Measurements from ENCODE around the gene RTCB.

Gene RTCB

DNA sequence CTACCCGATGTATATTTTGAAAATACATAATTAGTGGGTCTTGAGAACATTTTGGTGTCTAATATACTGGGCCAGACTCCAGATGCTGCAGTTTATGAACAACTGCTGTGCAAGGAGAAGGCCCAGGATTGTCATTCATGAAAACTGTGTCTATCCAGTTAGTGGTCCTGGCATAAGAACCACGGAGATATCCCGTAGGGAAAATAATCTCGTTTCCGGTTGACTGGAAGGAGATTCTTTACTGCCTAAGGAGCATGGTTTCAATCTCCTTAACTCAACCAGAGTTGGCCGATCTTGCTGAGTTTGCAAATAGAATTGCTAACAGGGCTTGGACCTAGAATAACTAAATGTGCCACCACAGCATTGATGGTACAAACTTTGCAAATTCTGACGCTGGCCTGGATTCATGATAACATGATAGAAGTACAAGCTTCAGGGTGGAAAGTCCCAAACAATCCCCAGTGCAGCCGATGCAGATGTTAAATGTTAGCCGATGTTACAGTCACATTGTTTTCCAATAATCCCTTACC lies 4.6 kb upstream of the RTCB start:
- no peak for TF ChIP-seq CTCF (IDR thresholded peaks at IDR 0.05; ENCODE audit: unreplicated experiment in 3 of 3)
- Mint-ChIP-seq H3K4me1 (peaks cover 13% of the 10 kb centered on the region), H3K27me3 (ENCODE audit: low read depth) (peaks cover 43% of the 10 kb centered on the region), H3K36me3 (ENCODE audit: low read depth) (no peaks in the 10 kb centered on the region), H3K4me3 (no peak overlapping the region), H3K9me3 (no peaks in the 10 kb centered on the region), H3K27ac (no peak overlapping the region)

DNA sequence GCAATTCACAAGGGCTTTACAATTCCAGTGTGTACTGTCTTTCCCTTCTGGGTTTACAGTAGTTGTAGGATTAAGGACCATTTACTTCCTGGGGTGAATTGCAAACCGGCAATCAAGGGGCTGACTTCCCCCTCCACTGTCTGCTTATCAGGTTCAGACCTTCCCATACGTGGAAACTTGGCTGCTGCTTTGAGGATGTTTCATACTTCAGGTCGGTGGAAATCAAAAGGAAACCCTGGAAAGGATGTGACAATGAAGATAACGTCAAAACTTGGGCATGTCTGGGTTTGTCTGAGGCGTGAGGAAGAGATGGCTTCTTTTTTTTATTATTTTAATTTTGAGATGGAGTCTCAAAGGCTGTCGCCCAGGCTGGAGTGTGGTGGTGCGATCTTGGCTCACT lies 2.1 kb upstream of the RTCB start:
- Mint-ChIP-seq H3K27me3 (ENCODE audit: low read depth) (peaks cover 25% of the 10 kb centered on the region), H3K36me3 (ENCODE audit: low read depth) (no peaks in the 10 kb centered on the region), H3K4me1 (peaks cover 30% of the 10 kb centered on the region), H3K9me3 (no peaks in the 10 kb centered on the region), H3K27ac (no peak overlapping the region), H3K4me3 (peak overlapping the region in 1 of 3 experiments; percentile 24)
- TF ChIP-seq CTCF (IDR thresholded peaks at IDR 0.05; ENCODE audit: unreplicated experiment in 3 of 3): no peak

DNA sequence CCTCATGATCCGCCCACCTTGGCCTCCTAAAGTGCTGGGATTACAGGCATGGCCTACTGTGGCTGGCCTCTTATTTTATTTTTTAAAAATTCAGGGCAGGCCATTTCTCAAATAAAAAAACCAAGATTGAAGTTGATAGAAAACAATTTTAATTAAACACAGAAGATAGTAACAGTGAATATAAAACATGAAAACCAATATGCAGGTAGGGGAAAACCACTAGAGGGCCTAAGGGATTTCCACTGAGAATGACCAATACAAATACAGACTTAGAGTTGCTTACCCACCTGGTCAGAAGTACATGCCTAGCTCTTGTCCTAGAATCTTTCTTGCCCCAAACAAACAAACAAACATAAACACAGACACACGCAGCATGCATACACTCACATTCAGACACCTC lies 1.7 kb upstream of the RTCB start:
- H3K4me1 Mint-ChIP-seq: peaks cover 34% of the 10 kb centered on the region
- H3K9me3 Mint-ChIP-seq: no peaks in the 10 kb centered on the region
- no peak overlapping the region for H3K27ac Mint-ChIP-seq
- H3K27me3 Mint-ChIP-seq (ENCODE audit: low read depth): peaks cover 20% of the 10 kb centered on the region
- H3K4me3 Mint-ChIP-seq: peak overlapping the region; percentile 24 to 98 (median 50)
- peak; percentile 26 to 38 (median 35) for TF ChIP-seq CTCF (IDR thresholded peaks at IDR 0.05; ENCODE audit: unreplicated experiment in 3 of 3)
- peaks cover 5% of the 10 kb centered on the region for H3K36me3 Mint-ChIP-seq (ENCODE audit: low read depth)

GRCh38 chr22:32411402-32411801 lies 645 bp downstream of the RTCB start:
- TF ChIP-seq CTCF (IDR thresholded peaks at IDR 0.05; ENCODE audit: unreplicated experiment in 3 of 3): no peak
- Mint-ChIP-seq H3K27ac (peak overlapping the region in 2 of 3 experiments; percentile 95 to 96), H3K4me1 (peaks cover 36% of the 10 kb centered on the region), H3K4me3 (peak overlapping the region; percentile 98 to 100 (median 98)), H3K9me3 (no peaks in the 10 kb centered on the region), H3K27me3 (ENCODE audit: low read depth) (peaks cover 12% of the 10 kb centered on the region), H3K36me3 (ENCODE audit: low read depth) (peaks cover 22% of the 10 kb centered on the region)

DNA sequence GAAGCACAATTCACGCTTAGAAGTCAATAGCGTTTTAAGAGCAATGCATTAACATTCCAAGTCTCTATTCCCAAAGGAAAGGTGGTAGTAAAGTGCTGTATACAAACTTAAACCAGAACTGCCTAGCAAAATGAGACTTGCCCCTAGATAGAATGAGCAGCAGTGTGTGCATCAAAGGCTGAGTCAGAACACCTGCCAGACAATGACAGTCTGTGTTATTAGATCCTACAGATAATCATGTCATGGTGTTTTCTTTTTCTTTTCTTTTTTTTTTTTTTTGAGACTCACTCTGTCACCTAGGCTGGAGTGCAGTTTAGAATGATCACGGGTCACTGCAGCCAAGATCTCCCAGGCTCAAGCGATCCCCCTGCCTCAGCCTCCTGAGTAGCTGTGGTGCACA lies 1.6 kb downstream of the RTCB start:
- Mint-ChIP-seq H3K4me3 (peak overlapping the region; percentile 98 to 100 (median 98)), H3K9me3 (no peaks in the 10 kb centered on the region), H3K36me3 (ENCODE audit: low read depth) (peaks cover 31% of the 10 kb centered on the region), H3K4me1 (peaks cover 36% of the 10 kb centered on the region), H3K27ac (no peak overlapping the region), H3K27me3 (ENCODE audit: low read depth) (peaks cover 8% of the 10 kb centered on the region)
- no peak for TF ChIP-seq CTCF (IDR thresholded peaks at IDR 0.05; ENCODE audit: unreplicated experiment in 3 of 3)

DNA sequence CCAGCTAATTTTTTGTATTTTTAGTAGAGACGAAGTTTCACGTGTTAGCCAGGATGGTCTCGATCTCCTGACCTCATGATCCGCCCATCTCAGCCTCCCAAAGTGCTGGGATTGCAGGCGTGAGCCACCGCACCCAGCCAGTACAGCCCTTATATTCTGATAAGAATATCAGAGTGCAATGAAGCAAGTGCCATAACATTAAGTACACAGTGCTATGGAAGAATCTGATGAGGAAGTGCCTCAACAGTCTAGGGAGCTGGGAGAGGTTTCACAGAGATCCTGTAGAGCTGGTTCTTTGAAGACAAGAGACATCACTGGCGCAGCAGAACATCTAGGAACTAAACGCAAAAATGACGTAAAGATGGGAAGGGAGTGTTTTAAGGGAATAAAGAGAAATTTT lies 2.1 kb downstream of the RTCB start:
- peak overlapping the region; percentile 98 to 100 (median 98) for H3K4me3 Mint-ChIP-seq
- peaks cover 36% of the 10 kb centered on the region for H3K4me1 Mint-ChIP-seq
- H3K9me3 Mint-ChIP-seq: no peaks in the 10 kb centered on the region
- H3K27me3 Mint-ChIP-seq (ENCODE audit: low read depth): peaks cover 3% of the 10 kb centered on the region
- TF ChIP-seq CTCF (IDR thresholded peaks at IDR 0.05; ENCODE audit: unreplicated experiment in 3 of 3): no peak
- peak overlapping the region in 1 of 3 experiments; percentile 7 for H3K27ac Mint-ChIP-seq
- peaks cover 36% of the 10 kb centered on the region for H3K36me3 Mint-ChIP-seq (ENCODE audit: low read depth)
